ENCODE data around the gene PCDHB16.

PCDHB16 gene

DNA sequence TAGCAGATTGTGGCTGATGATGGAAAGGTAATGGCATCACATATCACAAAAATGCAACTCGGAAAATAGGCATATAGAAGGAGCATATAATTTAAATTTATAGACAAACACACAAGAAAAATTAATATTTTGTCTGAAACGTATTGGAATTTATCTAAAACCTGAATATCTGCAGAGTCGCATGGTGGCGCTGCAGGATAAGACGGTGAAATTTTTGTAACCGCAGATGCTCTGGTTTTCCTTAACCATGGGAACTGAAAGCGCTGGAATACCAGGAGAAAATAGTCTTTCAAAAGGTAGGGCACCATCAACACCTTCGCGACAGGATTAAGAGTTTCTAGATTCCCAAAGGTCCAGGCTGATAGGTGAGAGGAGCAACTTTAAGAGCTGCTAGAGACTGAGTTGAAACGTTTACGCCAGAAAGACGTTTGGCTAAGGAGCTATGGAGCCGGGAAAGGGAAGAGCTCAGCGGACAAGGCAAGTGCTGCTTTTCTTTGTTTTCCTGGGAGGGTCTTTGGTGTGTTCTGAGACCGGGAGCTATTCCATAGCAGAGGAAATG is 52.0 kb downstream of the PCDHB16 start:
- no peak for DNase-seq
